SK-N-SH treated with all-trans-retinoic acid at 6 μM for 48 hours (cell line): ENCODE data around the gene STEAP3.

Experiments used
- ATAC-seq: fragments of 200-7000 bp; cut with Tn5 transposase; 3 replicates; pipeline ENCODE4 v1.9.1; 2020; ENCODE audit warnings: mild to moderate bottlenecking, moderate library complexity
- ARNTL ChIP-seq: fragments of 450-650 bp; formaldehyde crosslinking; IDR thresholded peaks from 2 replicates; pipeline ENCODE4 v1.5.0; 2020; ENCODE audit warnings: low read depth, mild to moderate bottlenecking, moderate library complexity, borderline replicate concordance
- CSDC2 ChIP-seq: fragments of 250-450 bp; sonication (Bioruptor Pico); IDR thresholded peaks from 2 replicates; pipeline ENCODE4 v1.5.0; 2020; ENCODE audit warnings: mild to moderate bottlenecking, moderate library complexity
- ESRRG ChIP-seq: fragments of 250-450 bp; sonication (Bioruptor Pico); IDR thresholded peaks from 2 replicates; pipeline ENCODE4 v1.6.1; 2021; ENCODE audit warnings: mild to moderate bottlenecking
- GLIS3 ChIP-seq: fragments of 250-450 bp; sonication (Bioruptor Pico); IDR thresholded peaks from 2 replicates; pipeline ENCODE4 v1.5.0; 2020; ENCODE audit warnings: mild to moderate bottlenecking, moderate library complexity
- ISL1 ChIP-seq: fragments of 250-450 bp; sonication (Bioruptor Pico); IDR thresholded peaks from 2 replicates; pipeline ENCODE4 v2.1.2; 2022; ENCODE audit warnings: mild to moderate bottlenecking, moderate library complexity
- OSR1 ChIP-seq: fragments of 250-450 bp; sonication (Bioruptor Pico); IDR thresholded peaks from 2 replicates; pipeline ENCODE4 v1.8.0; 2022; ENCODE audit warnings: moderate library complexity, mild to moderate bottlenecking, inconsistent platforms
- PATZ1 ChIP-seq: fragments of 250-450 bp; sonication (Bioruptor Pico); IDR thresholded peaks from 2 replicates; pipeline ENCODE4 v1.8.0; 2020; ENCODE audit warnings: mild to moderate bottlenecking, moderate library complexity, borderline replicate concordance
- PPARA ChIP-seq: fragments of 250-450 bp; sonication (Bioruptor Pico); IDR thresholded peaks from 2 replicates; pipeline ENCODE4 v1.5.0; 2020; ENCODE audit warnings: mild to moderate bottlenecking, borderline replicate concordance
- RARB ChIP-seq: fragments of 250-450 bp; sonication (Bioruptor Pico); IDR thresholded peaks from 2 replicates; pipeline ENCODE4 v1.8.0; 2021; ENCODE audit warnings: mild to moderate bottlenecking, moderate library complexity
- SNAI2 ChIP-seq: fragments of 250-450 bp; sonication (Bioruptor Pico); IDR thresholded peaks from 2 replicates; pipeline ENCODE4 v1.5.0; 2020; ENCODE audit warnings: mild to moderate bottlenecking, moderate library complexity
- TCF4 ChIP-seq: fragments of 250-450 bp; sonication (Bioruptor Pico); IDR thresholded peaks from 2 replicates; pipeline ENCODE4 v1.8.0; 2021; ENCODE audit warnings: mild to moderate bottlenecking, moderate library complexity, borderline replicate concordance
- TOX ChIP-seq: fragments of 250-450 bp; sonication (Bioruptor Pico); IDR thresholded peaks from 2 replicates; pipeline ENCODE4 v1.8.0; 2021; ENCODE audit warnings: mild to moderate bottlenecking, moderate library complexity, borderline replicate concordance
- ZC3H10 ChIP-seq: fragments of 250-450 bp; sonication (Bioruptor Pico); IDR thresholded peaks from 2 replicates; pipeline ENCODE4 v1.5.1; 2021; ENCODE audit warnings: mild to moderate bottlenecking, moderate library complexity
- ZFP3 ChIP-seq: fragments of 250-450 bp; sonication (Bioruptor Pico); IDR thresholded peaks from 2 replicates; pipeline ENCODE4 v1.5.0; 2020; ENCODE audit warnings: mild to moderate bottlenecking, moderate library complexity
- ZFP30 ChIP-seq: fragments of 450-650 bp; formaldehyde crosslinking; IDR thresholded peaks from 2 replicates; pipeline ENCODE4 v1.5.0; 2022; ENCODE audit warnings: mild to moderate bottlenecking, moderate library complexity
- ZNF70 ChIP-seq: fragments of 450-650 bp; formaldehyde crosslinking; IDR thresholded peaks from 2 replicates; pipeline ENCODE4 v1.5.0; 2020; ENCODE audit warnings: mild to moderate bottlenecking, moderate library complexity
- TF ChIP-seq, protein P1 (sequence below): fragments of 250-450 bp; sonication (Bioruptor Pico); IDR thresholded peaks from 2 replicates; pipeline ENCODE4 v1.5.1; 2021; ENCODE audit warnings: mild to moderate bottlenecking, moderate library complexity
- TF ChIP-seq, protein P2 (sequence below): fragments of 250-450 bp; sonication (Bioruptor Pico); IDR thresholded peaks from 2 replicates; pipeline ENCODE4 v1.8.0; 2021; ENCODE audit warnings: low read depth, mild to moderate bottlenecking, moderate library complexity, borderline replicate concordance
- TF ChIP-seq, protein P3 (sequence below): fragments of 250-450 bp; sonication (Bioruptor Pico); IDR thresholded peaks from 2 replicates; pipeline ENCODE4 v1.5.0; 2020; ENCODE audit warnings: mild to moderate bottlenecking, moderate library complexity

The STEAP3 gene

DNA sequence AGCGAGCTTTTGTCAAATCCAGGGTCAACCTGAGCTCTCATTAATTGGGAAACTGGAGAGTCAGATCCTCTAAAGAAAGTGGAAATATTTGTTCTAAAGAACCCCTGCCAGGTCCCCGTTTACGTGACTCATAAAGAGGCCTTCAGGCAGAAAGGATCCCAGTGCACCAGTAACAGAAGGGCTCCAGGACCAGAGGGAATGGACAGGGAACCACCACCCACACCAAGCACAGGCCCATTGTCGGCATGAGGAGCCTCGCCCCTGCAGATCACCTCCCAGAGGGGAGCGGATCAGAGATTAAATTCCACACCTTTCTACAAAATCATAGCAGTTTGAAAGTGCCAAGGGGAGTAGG is 48.7 kb upstream of the STEAP3 start:
- no peak for ATAC-seq
- TF ChIP-seq ZNF70 (CRISPR knock-in tag), result no peak
- TF ChIP-seq, protein P1, sequence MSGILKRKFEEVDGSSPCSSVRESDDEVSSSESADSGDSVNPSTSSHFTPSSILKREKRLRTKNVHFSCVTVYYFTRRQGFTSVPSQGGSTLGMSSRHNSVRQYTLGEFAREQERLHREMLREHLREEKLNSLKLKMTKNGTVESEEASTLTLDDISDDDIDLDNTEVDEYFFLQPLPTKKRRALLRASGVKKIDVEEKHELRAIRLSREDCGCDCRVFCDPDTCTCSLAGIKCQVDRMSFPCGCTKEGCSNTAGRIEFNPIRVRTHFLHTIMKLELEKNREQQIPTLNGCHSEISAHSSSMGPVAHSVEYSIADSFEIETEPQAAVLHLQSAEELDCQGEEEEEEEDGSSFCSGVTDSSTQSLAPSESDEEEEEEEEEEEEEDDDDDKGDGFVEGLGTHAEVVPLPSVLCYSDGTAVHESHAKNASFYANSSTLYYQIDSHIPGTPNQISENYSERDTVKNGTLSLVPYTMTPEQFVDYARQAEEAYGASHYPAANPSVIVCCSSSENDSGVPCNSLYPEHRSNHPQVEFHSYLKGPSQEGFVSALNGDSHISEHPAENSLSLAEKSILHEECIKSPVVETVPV (CRISPR knock-in tag), result no peak
- TF ChIP-seq, protein P2, sequence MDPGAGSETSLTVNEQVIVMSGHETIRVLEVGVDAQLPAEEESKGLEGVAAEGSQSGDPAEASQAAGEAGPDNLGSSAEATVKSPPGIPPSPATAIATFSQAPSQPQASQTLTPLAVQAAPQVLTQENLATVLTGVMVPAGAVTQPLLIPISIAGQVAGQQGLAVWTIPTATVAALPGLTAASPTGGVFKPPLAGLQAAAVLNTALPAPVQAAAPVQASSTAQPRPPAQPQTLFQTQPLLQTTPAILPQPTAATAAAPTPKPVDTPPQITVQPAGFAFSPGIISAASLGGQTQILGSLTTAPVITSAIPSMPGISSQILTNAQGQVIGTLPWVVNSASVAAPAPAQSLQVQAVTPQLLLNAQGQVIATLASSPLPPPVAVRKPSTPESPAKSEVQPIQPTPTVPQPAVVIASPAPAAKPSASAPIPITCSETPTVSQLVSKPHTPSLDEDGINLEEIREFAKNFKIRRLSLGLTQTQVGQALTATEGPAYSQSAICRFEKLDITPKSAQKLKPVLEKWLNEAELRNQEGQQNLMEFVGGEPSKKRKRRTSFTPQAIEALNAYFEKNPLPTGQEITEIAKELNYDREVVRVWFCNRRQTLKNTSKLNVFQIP, result no peak
- no peak for TF ChIP-seq ZFP3 (CRISPR knock-in tag)
- TF ChIP-seq, protein P3, sequence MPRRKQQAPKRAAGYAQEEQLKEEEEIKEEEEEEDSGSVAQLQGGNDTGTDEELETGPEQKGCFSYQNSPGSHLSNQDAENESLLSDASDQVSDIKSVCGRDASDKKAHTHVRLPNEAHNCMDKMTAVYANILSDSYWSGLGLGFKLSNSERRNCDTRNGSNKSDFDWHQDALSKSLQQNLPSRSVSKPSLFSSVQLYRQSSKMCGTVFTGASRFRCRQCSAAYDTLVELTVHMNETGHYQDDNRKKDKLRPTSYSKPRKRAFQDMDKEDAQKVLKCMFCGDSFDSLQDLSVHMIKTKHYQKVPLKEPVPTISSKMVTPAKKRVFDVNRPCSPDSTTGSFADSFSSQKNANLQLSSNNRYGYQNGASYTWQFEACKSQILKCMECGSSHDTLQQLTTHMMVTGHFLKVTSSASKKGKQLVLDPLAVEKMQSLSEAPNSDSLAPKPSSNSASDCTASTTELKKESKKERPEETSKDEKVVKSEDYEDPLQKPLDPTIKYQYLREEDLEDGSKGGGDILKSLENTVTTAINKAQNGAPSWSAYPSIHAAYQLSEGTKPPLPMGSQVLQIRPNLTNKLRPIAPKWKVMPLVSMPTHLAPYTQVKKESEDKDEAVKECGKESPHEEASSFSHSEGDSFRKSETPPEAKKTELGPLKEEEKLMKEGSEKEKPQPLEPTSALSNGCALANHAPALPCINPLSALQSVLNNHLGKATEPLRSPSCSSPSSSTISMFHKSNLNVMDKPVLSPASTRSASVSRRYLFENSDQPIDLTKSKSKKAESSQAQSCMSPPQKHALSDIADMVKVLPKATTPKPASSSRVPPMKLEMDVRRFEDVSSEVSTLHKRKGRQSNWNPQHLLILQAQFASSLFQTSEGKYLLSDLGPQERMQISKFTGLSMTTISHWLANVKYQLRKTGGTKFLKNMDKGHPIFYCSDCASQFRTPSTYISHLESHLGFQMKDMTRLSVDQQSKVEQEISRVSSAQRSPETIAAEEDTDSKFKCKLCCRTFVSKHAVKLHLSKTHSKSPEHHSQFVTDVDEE (CRISPR knock-in tag), result no peak
- no peak for TF ChIP-seq ZFP30 (CRISPR knock-in tag)
- no peak for TF ChIP-seq ISL1 (CRISPR knock-in tag)
- no peak for TF ChIP-seq ESRRG (CRISPR knock-in tag)
- TF ChIP-seq TCF4 (CRISPR knock-in tag), result no peak
- TF ChIP-seq GLIS3 (CRISPR knock-in tag), result no peak
- TF ChIP-seq CSDC2 (CRISPR knock-in tag), result no peak
- TF ChIP-seq ARNTL (CRISPR knock-in tag), result no peak
- no peak for TF ChIP-seq PPARA (CRISPR knock-in tag)
- no peak for TF ChIP-seq SNAI2 (CRISPR knock-in tag)
- no peak for TF ChIP-seq OSR1 (CRISPR knock-in tag)

- ATAC-seq, result no peak
- TF ChIP-seq ZFP3 (CRISPR knock-in tag), result no peak
- TF ChIP-seq ZC3H10 (CRISPR knock-in tag), result no peak
- TF ChIP-seq, protein P3 (CRISPR knock-in tag), result no peak
- no peak for TF ChIP-seq SNAI2 (CRISPR knock-in tag)
- no peak for TF ChIP-seq ZFP30 (CRISPR knock-in tag)
- TF ChIP-seq RARB, result no peak
- no peak for TF ChIP-seq ISL1 (CRISPR knock-in tag)
- no peak for TF ChIP-seq CSDC2 (CRISPR knock-in tag)
- no peak for TF ChIP-seq ZNF70 (CRISPR knock-in tag)
- no peak for TF ChIP-seq TOX (CRISPR knock-in tag)
- no peak for TF ChIP-seq GLIS3 (CRISPR knock-in tag)
- TF ChIP-seq OSR1 (CRISPR knock-in tag), result no peak
- TF ChIP-seq PATZ1 (CRISPR knock-in tag), result no peak
- TF ChIP-seq, protein P1 (CRISPR knock-in tag), result no peak
These were observed 48.1 kb upstream of the STEAP3 start for GRCh38 chr2:119175517-119175916.
